Endothelial cell of umbilical vein (primary cell): ENCODE data around the gene NMT2.

Experiments used
- TF ChIP-seq, protein P1 (sequence below), 2 donors: IDR thresholded peaks; 1 replicate in 1 of 2; 2 replicates in 1 of 2; pipeline ENCODE4 v1.5.1; 2011; ENCODE audit warnings: low read length in 2 of 2, mild to moderate bottlenecking in 2 of 2, moderate library complexity in 2 of 2, control low read depth in 1 of 2, inconsistent platforms in 1 of 2, low read depth in 1 of 2; ENCODE audit not compliant: insufficient read depth in 1 of 2; ENCODE audit errors: extremely low read depth in 1 of 2
- TF ChIP-seq, protein P2 (sequence below): IDR thresholded peaks from 2 replicates; pipeline ENCODE4 v1.6.1; 2011; ENCODE audit not compliant: insufficient read depth, insufficient read length

DNA sequence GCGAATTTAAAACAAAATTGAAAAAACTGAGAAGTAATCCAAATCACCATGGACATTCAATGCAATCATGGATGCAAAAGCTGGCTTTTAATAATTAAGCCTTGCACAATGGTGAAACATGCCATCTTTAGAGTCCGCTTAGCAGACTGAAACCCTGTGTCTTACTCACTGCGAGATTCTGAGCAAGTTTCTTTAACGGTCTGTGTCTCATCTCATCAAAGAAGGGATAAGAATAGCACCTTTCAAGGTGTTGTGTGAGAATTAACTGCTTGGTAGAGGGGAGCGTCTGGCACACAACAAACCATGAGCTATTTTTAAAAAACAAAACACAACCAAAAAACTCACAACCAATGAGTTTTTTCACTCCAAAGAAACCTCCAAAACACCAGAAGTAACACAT is 101.3 kb downstream of the NMT2 start:
- TF ChIP-seq, protein P1, sequence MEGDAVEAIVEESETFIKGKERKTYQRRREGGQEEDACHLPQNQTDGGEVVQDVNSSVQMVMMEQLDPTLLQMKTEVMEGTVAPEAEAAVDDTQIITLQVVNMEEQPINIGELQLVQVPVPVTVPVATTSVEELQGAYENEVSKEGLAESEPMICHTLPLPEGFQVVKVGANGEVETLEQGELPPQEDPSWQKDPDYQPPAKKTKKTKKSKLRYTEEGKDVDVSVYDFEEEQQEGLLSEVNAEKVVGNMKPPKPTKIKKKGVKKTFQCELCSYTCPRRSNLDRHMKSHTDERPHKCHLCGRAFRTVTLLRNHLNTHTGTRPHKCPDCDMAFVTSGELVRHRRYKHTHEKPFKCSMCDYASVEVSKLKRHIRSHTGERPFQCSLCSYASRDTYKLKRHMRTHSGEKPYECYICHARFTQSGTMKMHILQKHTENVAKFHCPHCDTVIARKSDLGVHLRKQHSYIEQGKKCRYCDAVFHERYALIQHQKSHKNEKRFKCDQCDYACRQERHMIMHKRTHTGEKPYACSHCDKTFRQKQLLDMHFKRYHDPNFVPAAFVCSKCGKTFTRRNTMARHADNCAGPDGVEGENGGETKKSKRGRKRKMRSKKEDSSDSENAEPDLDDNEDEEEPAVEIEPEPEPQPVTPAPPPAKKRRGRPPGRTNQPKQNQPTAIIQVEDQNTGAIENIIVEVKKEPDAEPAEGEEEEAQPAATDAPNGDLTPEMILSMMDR (IDR thresholded peaks at IDR 0.05; ENCODE audit: extremely low read depth in 1 of 2, insufficient read depth in 1 of 2, low read depth in 1 of 2, low read length in 2 of 2), result no peak
- TF ChIP-seq, protein P2, sequence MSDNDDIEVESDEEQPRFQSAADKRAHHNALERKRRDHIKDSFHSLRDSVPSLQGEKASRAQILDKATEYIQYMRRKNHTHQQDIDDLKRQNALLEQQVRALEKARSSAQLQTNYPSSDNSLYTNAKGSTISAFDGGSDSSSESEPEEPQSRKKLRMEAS, result no peak
